ENCODE measurements around the gene KCNIP4.
"Not testable (repeated sequence)": the region's sequence is repeated elsewhere in the genome, so short reads cannot be mapped to it uniquely, and the experiment has no call there.

KCNIP4 gene

GRCh38 chr4:21948347-21949072 is at the start of gene KCNIP4:
Gene KCNIP4, minus strand, starts transcription at chr4:21948772.
- no peak for DNase-seq

- DNase-seq = not testable (repeated sequence)
Observed at GRCh38 chr4:21996618-21997017, 48.0 kb upstream of the KCNIP4 start.

- DNase-seq = no peak
Observed at GRCh38 chr4:21992330-21992729, 43.8 kb upstream of the KCNIP4 start.

GRCh38 chr4:21991562-21991961 is 43.0 kb upstream of the KCNIP4 start:
- no peak for DNase-seq

GRCh38 chr4:21991050-21991449 is 42.5 kb upstream of the KCNIP4 start:
- no peak for DNase-seq

- DNase-seq = no peak
Observed at GRCh38 chr4:21989351-21989750, 40.8 kb upstream of the KCNIP4 start.

GRCh38 chr4:21986307-21986706 is 37.7 kb upstream of the KCNIP4 start:
- no peak for DNase-seq

GRCh38 chr4:21982087-21982486 is 33.5 kb upstream of the KCNIP4 start:
- no peak for DNase-seq

GRCh38 chr4:21979196-21979595 is 30.6 kb upstream of the KCNIP4 start:
- no peak for DNase-seq

GRCh38 chr4:21976166-21976565 is 27.6 kb upstream of the KCNIP4 start:
- no peak for DNase-seq

GRCh38 chr4:21973850-21974249 is 25.3 kb upstream of the KCNIP4 start:
- DNase-seq = no peak

- DNase-seq = no peak
Observed at GRCh38 chr4:21964762-21965319, 16.3 kb upstream of the KCNIP4 start.

GRCh38 chr4:21962691-21963090 is 14.1 kb upstream of the KCNIP4 start:
- DNase-seq = no peak

GRCh38 chr4:21960793-21961192 is 12.2 kb upstream of the KCNIP4 start:
- DNase-seq = no peak

- no peak for DNase-seq
Observed at GRCh38 chr4:21954916-21955315, 6.3 kb upstream of the KCNIP4 start.

GRCh38 chr4:21953653-21954052 is 5.1 kb upstream of the KCNIP4 start:
- DNase-seq = no peak

GRCh38 chr4:21952549-21952948 is 4.0 kb upstream of the KCNIP4 start:
- DNase-seq = no peak

- no peak for DNase-seq
Observed at GRCh38 chr4:21949073-21949457, 493 bp upstream of the KCNIP4 start.

GRCh38 chr4:21947791-21948346 is 703 bp downstream of the KCNIP4 start:
- DNase-seq = no peak

GRCh38 chr4:21946858-21947257 is 1.7 kb downstream of the KCNIP4 start:
- DNase-seq = no peak

GRCh38 chr4:21921526-21922180 is 26.9 kb downstream of the KCNIP4 start:
- no peak for DNase-seq

GRCh38 chr4:21915761-21916160 is 32.8 kb downstream of the KCNIP4 start:
- DNase-seq = no peak

- DNase-seq = no peak
Observed at GRCh38 chr4:21901831-21902230, 46.7 kb downstream of the KCNIP4 start.

- no peak for DNase-seq
Observed at GRCh38 chr4:21901281-21901680, 47.3 kb downstream of the KCNIP4 start.

Measured in NCI-H2029 (cell line).